ENCODE measurements around the gene KRTAP22-2.

DNA sequence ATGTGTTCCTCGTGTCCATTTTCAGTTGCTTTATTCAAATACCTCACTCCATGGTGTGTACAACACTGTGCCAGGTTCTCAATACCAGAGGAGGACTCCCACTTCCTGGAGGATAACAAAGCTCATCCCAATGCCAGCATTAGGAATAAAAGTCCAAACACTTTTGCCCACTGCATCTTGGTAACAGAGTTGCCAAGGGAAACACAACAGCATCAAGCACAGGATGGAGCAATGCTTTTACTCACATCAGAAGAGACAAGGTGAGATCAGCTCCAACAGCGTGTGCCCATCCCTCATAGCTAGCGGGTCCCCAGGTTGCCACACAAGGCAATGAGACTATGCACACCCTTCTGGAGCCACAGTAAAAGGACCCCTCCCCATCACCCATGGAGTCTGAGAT lies 33.2 kb upstream of the KRTAP22-2 start:
- TF ChIP-seq POLR2AphosphoS5 (IDR thresholded peaks at IDR 0.05): no peak
- no peak for TF ChIP-seq EP300 (IDR thresholded peaks at IDR 0.05)
- no peak for TF ChIP-seq POLR2A (IDR thresholded peaks at IDR 0.05)
- TF ChIP-seq CTCF (IDR thresholded peaks at IDR 0.05): no peak

Measured in upper lobe of left lung (tissue), 4 donors.